Fibroblast of skin of left biceps (primary cell): ENCODE data around the gene NCDN.
A peak's percentile ranks its signal among the peaks of the same experiment; 100 is the strongest.

Experiments
- DNase-seq, 2 experiments: peaks; one replicate each; pipeline ENCODE4 v3.0.0-alpha.2; 2013; ENCODE audit warnings: low read depth in 2 of 2

Gene NCDN, protein sequence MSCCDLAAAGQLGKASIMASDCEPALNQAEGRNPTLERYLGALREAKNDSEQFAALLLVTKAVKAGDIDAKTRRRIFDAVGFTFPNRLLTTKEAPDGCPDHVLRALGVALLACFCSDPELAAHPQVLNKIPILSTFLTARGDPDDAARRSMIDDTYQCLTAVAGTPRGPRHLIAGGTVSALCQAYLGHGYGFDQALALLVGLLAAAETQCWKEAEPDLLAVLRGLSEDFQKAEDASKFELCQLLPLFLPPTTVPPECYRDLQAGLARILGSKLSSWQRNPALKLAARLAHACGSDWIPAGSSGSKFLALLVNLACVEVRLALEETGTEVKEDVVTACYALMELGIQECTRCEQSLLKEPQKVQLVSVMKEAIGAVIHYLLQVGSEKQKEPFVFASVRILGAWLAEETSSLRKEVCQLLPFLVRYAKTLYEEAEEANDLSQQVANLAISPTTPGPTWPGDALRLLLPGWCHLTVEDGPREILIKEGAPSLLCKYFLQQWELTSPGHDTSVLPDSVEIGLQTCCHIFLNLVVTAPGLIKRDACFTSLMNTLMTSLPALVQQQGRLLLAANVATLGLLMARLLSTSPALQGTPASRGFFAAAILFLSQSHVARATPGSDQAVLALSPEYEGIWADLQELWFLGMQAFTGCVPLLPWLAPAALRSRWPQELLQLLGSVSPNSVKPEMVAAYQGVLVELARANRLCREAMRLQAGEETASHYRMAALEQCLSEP

GRCh38 chr1:35557611-35558373, at the start of gene NCDN:
NCDN (plus strand) TSS chr1:35557799; CDS start chr1:35558191, 392 bp downstream.
- peak; percentile 89 to 92 for DNase-seq

DNA sequence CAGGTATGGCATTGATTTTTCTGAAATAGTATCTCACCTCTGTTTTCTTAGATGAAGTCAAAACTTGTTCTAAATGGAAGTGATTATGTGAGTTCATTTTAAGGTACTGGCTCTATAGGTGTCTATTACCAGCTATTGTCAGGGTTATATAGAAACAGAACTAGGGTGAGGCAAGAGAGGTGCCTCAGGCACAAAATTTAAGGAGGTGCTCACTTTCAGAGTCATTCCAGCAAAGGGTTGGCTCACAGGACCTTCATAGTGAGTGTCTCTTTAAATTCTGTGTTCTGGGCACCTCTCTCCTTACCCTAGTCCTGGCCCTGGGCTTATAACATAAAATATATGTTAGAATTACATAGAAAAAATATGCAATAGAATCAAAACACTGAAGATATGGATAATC, 49.7 kb upstream of the NCDN start:
- DNase-seq = no peak

DNA sequence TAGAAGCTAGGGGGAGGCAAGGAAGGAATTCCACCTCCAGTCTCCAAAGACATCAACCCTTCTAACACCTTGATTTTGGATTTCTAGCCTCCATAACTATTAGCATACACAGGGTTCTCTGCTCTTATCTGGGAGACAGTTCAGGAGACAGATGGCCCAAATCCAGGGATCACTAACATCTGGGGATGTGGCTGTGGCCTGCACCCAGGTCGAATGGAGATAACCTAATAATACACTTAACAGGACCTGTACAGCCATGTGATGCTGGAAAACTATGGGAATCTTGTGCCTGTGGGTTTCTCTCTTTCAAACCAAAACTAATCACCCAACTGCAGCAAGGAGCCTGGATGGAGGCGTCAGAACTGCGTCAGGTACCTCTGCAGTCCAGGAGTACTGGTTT, 48.0 kb upstream of the NCDN start:
- DNase-seq = no peak

- no peak for DNase-seq
Observed at GRCh38 chr1:35511305-35511704, 46.3 kb upstream of the NCDN start.

DNA sequence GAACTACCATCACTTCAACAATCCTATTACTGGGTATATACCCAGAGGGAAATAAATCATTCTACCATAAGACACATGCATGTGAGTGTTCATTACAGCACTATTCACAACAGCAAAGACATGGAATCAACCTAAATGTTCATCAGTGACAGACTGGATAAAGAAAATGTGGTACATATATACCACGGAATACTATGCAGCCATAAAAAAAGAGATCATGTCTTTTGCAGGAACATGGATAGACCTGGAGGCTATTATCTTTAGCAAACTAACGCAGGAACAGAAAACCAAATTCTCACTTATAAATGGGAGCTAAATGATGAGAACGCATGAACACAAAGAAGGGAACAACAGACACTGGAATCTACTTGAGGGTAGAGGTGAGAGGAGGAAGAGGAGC, 39.4 kb upstream of the NCDN start:
- no peak for DNase-seq

DNA sequence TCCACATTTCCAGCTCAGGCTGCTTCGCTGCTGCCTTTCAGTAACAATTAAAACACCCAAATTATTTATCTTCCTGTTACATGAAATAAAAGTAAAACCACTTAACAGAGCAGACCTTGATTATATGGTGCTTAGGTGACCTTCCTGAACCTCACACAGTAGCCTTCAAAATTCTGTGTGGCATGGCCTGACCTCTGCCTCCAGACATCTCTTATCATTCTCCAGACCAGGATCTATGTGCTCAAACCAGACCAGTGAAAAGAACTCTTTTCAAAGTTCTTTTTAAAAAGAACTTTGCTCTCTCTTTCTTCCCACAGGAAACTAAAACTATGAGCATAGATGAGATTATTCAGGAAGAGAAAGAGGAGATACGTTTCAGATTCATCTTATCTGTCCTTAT, 38.2 kb upstream of the NCDN start:
- no peak for DNase-seq

DNA sequence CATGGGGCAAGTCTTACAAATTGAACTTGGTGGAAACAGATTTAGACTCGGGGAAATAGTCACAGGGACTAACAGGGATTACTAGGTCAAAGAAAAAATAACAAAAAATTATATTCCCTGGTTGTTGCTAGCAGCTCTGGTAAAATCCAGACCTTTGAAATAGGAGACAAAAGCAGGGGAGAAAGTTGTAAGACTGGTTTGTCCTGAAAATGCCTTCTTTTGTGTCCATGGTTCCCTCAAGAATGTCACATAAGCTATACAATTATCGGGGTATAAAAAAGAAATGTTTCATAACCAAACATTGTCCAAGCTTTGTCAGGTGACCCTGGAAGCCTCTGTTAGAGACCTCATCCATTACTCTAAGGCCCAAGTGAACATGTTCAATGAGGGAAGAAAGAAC, 33.5 kb upstream of the NCDN start:
- DNase-seq = no peak

DNA sequence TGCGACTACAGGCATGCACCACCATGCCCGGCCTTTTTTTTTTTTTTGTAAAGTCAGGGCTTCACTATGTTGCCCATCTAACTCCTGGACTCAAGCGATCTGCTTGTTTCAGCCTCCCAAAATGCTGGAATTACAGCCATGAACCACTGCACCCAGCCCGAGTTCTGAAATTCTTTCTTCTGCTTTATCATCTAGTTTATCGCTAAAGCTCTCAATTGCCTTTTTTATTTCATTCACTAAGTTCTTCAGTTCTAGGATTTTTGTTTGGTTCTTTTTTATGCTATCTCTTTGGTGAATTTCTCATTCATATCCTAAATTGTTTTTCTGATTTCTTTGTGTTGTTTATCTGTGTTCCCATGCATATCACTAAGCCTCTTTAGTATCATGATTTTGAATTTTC, 27.4 kb upstream of the NCDN start:
- DNase-seq = no peak

GRCh38 chr1:35530946-35531345, 26.7 kb upstream of the NCDN start:
- no peak for DNase-seq

GRCh38 chr1:35531368-35531767, 26.2 kb upstream of the NCDN start:
- no peak for DNase-seq

GRCh38 chr1:35532497-35533223, 24.9 kb upstream of the NCDN start:
- DNase-seq = no peak

- DNase-seq = no peak
Observed at GRCh38 chr1:35533586-35533985, 24.0 kb upstream of the NCDN start.

DNA sequence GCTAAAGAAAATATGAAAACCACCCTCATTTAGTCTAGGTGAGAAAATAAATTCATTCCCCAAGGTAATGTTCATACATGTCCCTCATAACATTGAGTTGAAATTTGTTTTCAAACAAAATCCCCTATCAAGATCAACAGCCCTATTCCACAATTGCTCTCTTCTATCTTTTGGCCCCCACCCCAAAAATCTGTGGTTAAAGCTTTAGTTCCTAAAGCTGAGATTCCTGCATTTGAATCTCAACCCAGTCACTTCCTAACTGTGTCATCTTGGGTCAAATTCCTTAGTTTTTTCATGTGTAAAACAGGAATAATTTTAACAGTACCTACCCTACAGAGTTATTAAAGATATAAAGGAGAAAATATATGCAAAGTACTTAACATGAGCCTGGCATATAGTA, 22.4 kb upstream of the NCDN start:
- DNase-seq = no peak

DNA sequence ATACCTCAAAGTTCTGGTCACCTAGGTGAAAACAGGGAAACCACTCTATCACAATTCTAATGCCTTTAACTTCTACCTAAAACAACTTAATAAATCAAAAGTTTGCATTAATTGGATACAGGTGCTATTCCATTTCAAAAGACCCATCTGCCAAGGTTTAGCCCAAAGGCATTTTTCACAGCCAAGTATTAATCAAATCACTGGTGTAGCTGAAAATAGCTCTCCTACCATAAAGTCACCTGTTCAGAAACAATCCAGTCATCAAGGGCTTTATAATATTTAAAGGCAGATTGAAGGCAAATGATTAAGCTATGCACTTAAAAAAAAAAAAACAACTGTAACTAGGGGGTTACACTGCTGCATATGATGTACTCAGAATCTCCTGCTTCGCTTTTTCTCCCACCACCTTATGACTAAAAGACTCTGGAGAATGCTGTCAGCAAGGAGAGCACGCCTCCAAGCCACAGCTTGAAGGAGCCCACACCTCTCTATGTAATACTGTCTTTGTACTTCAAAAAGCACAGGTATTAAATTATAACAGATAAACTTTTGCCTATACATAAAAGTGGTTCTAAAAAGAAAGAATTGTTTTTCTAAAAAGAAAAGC, 20.9 kb upstream of the NCDN start:
- DNase-seq = no peak

- DNase-seq = no peak
Observed at GRCh38 chr1:35537806-35538205, 19.8 kb upstream of the NCDN start.

DNA sequence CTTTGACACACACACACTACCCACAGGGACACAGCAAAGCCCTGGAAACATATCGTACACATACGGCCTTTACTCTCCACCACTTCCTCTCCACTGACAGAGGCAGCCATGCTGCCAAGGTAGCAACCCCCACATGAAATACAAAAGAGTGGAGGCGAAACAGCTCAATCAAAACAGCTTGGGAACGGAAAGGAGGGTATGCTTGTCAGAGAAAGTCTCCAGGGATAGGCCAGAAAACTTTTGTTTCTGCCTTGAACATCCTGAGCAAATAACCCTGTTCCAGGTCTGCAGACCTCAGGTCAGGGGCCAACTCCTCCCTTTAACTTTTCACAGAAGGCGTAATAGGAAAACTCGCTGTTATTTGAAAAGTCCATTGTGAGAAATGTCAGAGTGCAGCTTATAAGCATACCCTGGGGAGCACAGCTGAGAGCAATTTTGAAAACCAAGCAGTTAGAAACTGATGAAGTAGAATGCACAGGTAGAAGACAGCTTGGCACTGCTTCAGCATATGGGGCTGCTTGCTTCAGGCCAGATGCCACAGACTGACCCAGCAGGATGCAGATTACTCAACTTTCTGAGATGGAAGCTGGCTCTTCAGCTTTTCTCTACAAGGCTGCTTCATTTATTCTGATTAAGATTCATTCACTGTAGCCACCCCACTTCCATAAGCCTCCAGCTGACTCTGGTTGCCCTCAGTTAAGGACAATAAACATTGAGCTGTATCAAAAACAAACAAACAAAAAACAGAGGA, 18.4 kb upstream of the NCDN start:
- DNase-seq = no peak

DNA sequence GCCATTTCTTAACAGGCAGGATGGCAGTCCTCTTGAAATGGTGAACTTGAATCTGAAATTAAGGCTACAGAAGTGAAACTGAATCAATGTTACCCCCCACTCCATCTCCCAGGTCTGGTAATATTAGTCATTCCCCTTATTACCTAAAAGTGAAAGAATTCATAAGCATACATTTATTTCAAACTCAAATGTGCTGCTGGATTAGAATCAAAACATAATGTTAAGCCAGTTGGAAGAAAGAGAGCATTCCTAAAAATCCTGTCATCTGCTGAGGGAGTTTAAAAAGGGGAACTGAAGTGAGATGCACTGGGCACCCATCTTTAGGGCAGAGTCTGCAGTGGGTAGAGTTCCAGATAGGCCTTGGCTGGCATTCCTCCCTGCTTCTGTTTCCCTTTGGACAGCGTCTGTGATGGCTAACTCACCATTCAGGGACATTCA, 17.8 kb upstream of the NCDN start:
- peak in 1 of 2 experiments; percentile 53 for DNase-seq

- no peak for DNase-seq
Observed at GRCh38 chr1:35544976-35545375, 12.6 kb upstream of the NCDN start.

DNA sequence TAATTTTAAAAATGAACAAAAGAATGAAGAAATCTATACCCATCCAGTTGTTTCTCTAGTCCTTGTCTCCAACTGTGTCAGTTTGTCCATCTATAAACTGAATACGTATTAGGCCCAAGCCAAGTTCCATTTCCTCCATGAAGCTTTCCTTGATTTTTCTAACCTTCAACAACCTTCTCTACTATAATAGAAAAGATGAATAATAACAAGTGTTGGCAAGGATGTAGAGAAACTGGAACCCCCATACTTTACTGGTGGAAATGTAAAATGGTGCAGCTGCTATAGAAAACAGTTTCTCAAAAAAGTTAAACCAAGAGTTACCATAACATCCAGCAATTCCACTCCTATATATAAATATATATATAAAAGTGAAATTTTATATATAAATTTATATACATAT, 11.0 kb upstream of the NCDN start:
- no peak for DNase-seq

GRCh38 chr1:35553851-35554250, 3.7 kb upstream of the NCDN start:
- DNase-seq = no peak
